HG02763 (cell line): ENCODE results near the gene HS6ST1.

Experiments
- ATAC-seq: cut with Tn5 transposase; IDR thresholded peaks from one replicate; pipeline ENCODE4 v1.9.1; 2021; ENCODE audit warnings: mild to moderate bottlenecking, moderate library complexity; ENCODE audit not compliant: unreplicated experiment

Gene HS6ST1

GRCh38 chr2:128348701-128349100 is 30.0 kb upstream of the HS6ST1 start:
- no peak for ATAC-seq

DNA sequence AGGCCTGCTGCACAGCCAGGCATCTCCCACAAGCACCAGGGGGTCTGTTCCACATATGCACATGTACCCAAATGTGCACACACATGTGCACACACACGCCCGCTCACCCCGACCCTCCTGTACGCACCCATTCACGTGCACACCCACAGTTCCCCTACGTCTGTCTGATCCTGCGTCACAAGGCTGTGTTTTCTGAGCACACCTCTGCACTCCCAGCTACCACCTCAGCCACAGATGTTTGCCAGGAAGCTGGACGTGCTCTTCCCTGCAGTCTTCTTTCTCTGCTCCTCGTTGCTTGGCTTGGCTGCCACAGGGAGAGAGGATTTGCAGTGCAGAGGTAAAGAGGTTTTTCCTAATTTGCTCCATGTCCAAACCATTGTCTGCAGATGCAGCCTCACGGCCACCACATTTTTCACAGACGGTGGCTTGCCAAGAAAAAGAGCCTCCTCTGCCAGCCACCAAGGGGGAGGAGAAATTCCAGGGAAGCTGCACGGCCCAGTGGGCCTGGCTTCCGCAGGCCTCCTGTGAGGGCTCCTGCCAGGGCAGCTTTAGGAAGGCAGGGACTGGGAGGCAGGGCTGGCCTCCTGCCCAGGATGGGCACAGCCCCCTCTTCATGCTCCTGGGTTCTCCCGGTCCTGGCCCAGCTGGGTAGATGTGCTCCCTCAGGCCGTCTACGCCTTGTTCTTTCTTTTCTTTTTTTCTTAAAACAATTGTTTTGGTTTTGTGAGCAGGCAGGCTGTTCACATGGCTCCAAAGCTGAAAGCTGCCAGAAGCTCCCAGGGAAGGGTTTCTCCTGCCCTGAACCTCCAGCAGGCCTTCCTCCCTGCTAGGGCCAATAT is 29.3 kb upstream of the HS6ST1 start:
- no peak for ATAC-seq

DNA sequence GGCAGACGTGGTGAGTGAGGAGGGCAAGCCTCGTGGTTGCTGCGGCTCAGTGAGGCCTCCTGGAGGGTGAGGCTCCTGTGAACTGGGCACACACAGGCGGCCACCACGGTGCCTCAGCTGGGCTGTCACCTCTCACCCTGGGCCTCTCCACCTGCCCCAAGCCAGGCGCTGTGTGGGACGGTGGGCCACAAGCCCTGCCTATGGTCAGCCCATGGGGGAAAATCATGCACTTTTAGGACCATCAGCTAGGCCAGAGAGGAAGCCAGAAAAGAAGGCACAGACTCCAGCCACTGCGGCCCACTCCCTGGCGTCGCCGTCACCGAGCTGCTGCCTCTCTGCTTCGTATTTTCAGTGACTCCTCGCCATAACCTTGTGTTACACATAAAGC is 28.5 kb upstream of the HS6ST1 start:
- no peak for ATAC-seq

DNA sequence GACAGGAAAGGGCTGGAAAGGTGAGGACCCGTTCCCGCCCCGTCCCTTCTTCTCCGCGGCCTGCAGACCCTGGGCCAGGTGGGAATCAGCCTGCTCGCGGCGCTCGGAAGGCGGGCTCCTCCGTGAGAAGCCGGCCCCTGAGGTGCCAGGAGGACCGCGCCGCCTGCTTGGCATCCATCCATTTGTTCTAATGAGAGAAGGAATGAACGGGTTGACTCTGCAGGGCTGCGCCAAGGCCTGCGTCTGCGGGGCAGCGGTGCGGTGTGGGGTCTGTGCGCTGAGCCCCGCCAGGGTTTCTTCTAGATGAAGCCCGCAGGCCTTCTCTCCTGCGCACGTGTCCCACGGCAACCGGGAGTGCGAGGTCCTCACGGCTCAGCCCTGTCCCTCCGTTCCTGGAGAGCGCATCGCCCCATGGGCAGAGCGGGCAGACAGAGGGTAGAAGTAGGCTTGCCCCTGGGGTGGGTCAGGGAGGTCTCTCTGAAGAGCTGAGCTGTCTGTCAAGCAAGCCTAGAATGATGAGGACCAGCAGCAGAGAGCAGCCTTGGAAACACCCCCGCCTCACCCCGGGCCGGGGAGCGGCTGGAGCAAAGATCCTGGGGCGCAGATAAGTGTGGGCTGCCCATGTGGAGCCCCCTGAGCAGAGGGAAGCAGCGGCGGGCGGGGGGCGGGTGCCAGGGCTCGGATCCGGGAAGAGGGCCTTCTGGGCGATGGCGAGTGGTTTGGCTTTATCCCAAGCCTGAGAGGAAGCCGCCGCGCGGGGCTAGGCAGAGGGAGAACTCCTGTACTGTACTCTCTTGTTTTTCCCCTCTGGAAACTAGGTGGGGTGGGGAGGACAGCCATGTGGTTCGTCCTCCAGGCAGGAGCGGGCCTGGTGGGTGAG is 27.9 kb upstream of the HS6ST1 start:
- no peak for ATAC-seq

- ATAC-seq = no peak
Observed at GRCh38 chr2:128345436-128346165, 26.9 kb upstream of the HS6ST1 start.

DNA sequence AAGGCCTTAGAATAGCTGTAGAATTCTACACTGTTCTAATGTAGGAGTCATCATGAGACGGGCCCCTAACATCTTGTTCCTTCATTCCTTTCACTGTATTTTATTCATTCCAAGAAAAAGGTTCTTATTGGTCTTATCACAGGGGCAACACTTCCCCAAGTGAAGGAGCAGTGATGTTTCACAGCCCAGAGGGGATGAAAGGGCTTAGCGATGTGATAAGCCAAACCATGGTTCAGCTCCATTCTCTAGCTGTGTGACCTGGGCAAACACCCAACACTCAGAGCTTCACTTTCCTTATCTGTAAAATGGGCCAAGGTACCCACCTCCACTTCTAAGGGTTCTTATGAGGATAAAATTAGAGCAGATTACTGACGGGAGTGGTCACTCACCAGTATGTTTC is 25.4 kb upstream of the HS6ST1 start:
- no peak for ATAC-seq

GRCh38 chr2:128343459-128343858 is 24.8 kb upstream of the HS6ST1 start:
- ATAC-seq = no peak

DNA sequence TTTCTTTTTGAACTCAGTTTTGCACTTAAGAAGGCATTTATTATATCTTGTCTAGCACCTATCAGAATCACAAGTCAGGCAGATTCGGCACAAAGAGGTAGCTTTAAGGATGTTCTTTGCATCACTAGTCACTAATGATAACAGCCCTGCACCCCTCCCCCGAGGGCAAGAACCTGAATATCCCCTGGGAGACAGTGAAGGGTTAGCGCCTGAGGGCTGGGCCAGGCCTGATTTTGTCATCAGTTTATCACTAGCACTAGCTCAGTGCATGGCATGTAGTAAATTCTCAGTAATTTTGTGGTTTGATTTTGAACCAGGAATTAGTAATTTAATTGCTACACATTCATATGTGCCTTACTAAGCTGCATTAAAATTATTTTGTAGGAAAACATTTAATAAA is 23.9 kb upstream of the HS6ST1 start:
- ATAC-seq = no peak

DNA sequence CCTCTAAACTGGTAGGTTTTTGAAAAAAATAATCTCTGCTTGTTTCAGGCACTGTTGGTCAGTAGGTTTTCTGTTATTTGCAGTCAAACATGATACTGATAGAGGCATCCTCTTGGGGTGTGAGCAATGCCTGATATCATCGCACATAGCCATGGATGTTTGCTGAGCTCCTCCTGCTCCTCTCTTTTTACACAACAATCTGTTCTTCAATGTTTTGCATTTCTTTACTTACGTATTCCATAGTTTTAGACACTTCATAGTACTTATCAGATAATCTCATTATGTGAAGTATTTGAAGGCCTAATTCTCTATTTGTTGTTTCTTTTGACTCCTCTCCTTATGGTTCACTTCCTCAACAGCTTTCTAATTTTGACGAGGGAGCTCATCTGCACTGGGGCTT is 23.0 kb upstream of the HS6ST1 start:
- ATAC-seq = no peak

DNA sequence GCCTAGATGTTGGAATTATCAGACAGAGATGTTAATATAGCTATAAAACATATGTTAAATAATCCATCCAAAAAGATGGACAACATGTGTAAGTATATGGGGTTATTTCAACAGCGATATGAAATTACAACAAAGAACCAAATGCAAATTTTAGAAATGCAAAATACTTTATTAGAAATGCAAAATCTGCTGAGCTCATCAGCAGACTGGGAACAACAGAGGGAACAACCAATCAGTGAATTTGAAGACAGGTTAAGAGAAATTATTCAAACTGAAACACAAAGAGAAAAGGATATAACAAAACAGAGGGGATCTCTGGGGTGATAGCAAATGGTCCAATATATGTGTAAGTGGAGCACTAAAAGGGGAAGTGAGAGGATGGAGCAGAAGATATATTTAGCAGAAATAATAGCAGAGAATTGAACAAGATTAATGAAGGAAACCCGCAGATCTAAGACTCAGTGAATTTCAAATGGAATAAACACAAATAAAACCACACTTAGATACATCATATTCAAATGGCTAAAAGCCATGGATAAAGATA is 13.5 kb upstream of the HS6ST1 start:
- ATAC-seq = no peak

DNA sequence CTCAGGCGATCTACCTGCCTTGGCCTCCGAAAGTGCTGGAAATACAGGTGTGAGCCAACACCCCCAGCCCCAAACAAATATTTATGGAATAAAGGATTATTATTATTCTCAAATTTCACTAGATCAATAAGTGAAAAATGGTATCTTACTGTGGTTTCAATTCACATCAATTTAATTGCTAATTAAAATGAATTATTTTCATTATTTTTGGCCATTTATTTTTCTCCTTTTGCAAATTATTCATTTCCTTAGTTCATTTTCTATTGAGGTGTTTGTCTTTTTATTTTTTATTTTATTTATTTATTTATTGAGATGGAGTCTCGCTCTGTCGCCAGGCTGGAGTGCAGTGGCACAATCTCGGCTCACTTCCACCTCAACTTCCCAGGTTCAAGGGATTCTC is 11.9 kb upstream of the HS6ST1 start:
- ATAC-seq = no peak

GRCh38 chr2:128329607-128330006 is 10.9 kb upstream of the HS6ST1 start:
- no peak for ATAC-seq

DNA sequence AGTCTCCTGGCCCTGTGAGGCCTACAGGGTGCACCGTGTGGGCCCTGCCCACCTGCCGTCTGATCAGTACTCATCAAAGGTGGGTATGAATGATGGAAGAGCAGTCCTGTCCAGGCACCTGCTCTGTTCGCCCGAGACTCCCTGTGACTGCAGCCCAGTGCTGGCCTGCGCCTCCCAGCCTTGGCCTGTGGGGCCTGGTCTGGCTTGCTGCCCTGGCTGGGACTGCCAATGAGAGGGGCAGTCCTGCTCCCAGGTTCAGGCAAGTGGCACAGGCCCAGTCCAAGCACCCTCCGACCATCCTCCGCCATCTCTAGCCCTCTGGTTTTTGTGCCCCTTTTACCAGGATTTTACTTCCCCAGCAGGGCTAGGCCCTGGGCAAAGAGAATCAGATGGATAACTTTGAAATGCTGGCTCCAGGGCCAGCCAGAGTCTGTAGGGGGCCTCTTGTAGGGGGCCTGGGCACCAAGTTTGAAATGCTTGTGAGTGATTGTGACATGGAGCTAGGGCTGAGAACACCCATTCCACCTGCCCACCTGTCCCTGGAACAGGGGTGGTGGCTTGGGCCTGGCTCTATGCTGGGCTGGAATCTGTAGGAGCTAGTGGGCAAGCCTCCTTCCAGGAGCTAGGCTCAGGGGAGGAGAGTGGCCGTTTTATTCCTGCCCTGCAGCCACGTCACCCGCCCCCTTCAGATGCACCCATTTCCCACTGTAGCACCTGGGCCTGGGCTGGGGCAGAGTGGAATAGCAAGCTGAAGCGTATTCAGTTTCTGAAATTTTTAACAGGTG is 8.7 kb upstream of the HS6ST1 start:
- ATAC-seq = no peak

DNA sequence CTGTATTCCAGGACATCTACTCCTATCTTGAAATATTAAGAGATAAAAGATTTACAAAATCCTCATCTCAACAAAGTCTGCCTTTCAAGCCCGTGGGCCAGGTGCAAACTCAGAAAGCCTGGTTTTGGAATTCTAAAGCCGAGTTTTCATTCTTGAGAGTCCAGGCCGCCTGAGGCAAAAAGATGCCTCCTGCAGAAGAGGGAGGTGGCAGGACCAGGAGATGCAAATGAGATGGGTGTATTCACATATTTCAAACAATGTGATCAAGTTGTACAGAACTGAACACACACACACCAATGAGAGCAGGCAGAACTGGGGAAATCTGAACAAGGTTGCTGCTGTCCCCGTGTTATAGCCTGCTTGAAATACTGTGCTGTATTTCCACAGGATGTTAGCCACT is 7.7 kb upstream of the HS6ST1 start:
- ATAC-seq = no peak

DNA sequence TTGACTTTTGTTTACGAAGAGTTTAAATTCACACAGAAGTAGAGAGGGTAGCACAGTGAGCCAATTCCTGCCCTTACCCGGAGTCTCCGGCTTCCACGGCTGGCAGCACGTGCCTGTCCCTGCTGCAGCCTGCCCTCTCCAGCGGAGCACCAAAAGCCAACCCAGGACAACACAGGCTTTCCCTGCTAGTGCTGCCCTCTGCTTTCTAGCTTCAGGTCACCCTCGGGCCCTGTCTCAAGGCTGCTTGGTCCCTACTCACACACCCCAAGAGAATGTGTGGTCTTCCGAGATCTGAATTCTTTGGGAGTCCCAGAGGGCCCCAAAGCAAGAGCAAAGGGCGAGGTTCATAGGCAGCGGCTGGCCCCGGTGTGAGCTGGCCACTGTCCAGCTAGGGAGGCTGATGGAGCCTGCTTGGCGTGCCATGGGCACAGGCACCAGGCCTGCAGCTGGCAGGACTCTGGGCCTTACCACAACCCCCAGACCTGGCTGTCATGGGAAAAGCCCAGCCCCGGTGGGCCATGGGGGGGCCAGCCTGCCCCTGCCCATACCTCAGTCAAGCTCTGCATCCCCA is 7.0 kb upstream of the HS6ST1 start:
- no peak for ATAC-seq

DNA sequence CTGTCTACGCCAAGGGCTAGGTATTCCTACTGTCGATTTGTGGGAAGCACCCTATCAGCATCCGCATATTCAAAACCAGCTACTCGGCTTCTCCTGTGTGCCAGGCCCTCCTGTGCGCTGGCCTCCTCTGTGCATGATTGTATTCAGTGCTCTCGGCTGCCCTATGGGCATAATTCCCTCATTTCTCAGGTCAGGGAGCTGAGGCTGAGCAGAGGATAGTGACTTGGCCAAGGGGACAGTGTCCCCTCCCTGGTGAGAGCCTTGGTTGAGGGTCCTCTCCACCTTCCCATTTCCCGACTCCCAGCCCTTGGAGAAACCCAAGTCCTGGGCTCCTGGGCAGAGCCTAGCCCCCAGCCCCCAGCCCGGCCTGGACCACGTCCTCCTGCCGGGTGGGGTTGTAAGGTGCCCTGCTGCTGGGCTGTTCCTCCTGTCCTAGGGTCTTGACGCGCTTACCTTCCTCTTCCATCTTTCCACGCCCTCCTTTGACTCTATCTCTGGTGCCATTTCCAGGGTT is 6.3 kb upstream of the HS6ST1 start:
- ATAC-seq = no peak

- no peak for ATAC-seq
Observed at GRCh38 chr2:128324008-128324896, 5.6 kb upstream of the HS6ST1 start.

DNA sequence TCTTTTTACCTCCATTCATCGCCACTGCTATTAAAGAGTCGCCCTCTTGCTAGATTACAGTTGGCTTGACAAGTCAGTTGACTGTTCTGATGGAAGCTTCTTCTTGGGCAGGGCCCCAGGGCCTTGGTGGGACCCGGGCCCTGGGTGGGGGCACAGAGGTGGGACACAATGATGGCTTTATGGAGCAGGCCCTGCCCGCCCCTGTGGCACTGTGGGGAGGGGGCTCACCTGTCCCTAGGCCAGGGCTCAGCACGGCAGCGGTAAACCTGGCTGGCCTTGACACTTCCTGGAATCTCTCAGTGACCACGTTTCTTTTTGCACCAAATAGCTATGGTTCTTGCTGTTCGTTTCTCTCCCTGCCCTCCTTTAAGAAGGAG is 4.9 kb upstream of the HS6ST1 start:
- ATAC-seq = no peak
